Brain microvascular endothelial cell (primary cell): ENCODE data around the gene CRB2.

Experiments
- DNase-seq: peaks from one replicate; pipeline ENCODE4 v3.0.0-alpha.2; 2020
- H3K27ac ChIP-seq: fragments of 250-450 bp; sonication (Bioruptor Pico); 2 replicates; pipeline ENCODE4 v1.5.1; 2020; ENCODE audit warnings: mild to moderate bottlenecking, moderate library complexity
- H3K27me3 ChIP-seq: fragments of 250-450 bp; sonication (Bioruptor Pico); replicated peaks from 2 replicates; pipeline ENCODE4 v1.5.1; 2020; ENCODE audit warnings: mild to moderate bottlenecking
- H3K36me3 ChIP-seq: fragments of 250-450 bp; sonication (Bioruptor Pico); replicated peaks from 2 replicates; pipeline ENCODE4 v1.5.1; 2020; ENCODE audit warnings: mild to moderate bottlenecking
- H3K4me3 ChIP-seq: 2 replicates; pipeline ENCODE4 v1.5.1; 2011; ENCODE audit warnings: low read depth, mild to moderate bottlenecking, control low read depth, low read length, moderate library complexity
- CTCF ChIP-seq: IDR thresholded peaks from 2 replicates; pipeline ENCODE4 v1.5.1; 2011; ENCODE audit warnings: low read depth, mild to moderate bottlenecking, moderate library complexity, low read length, control low read depth, inconsistent platforms; ENCODE audit errors: missing control alignments
- in situ Hi-C: cut with HindIII; loops from 2 replicates; pipeline ENCODE4 v1.10.0; 2017; ENCODE audit warnings: low sequenced_read_pairs, low pct_ligation_motif_present

Gene CRB2

GRCh38 chr9:123425261-123425821 is 69.3 kb downstream of the CRB2 start:
- TF ChIP-seq CTCF = no peak
- H3K27me3 ChIP-seq = no peaks in the 10 kb centered on the region
- in situ Hi-C loops = no loop called here

GRCh38 chr9:123425836-123426365 is 69.9 kb downstream of the CRB2 start:
- Histone ChIP-seq H3K27me3 (no peaks in the 10 kb centered on the region), H3K4me3 (no peak overlapping the region), H3K27ac (no peak overlapping the region), H3K36me3 (no peaks in the 10 kb centered on the region)
- in situ Hi-C loops = no loop called here
- TF ChIP-seq CTCF = no peak
- DNase-seq = no peak

More at GRCh38 chr9:123425261-123425821, 69.3 kb downstream of the CRB2 start:
- Histone ChIP-seq H3K27ac (no peak overlapping the region), H3K36me3 (no peaks in the 10 kb centered on the region), H3K4me3 (no peak overlapping the region)
- DNase-seq = no peak

GRCh38 chr9:123426406-123426805 is 70.4 kb downstream of the CRB2 start:
- Histone ChIP-seq H3K27ac (no peak overlapping the region), H3K27me3 (no peaks in the 10 kb centered on the region), H3K36me3 (no peaks in the 10 kb centered on the region), H3K4me3 (no peak overlapping the region)
- DNase-seq = no peak
- in situ Hi-C loops = no loop called here
- TF ChIP-seq CTCF = no peak
